ENCODE data around the gene TGFB3.

The TGFB3 gene

DNA sequence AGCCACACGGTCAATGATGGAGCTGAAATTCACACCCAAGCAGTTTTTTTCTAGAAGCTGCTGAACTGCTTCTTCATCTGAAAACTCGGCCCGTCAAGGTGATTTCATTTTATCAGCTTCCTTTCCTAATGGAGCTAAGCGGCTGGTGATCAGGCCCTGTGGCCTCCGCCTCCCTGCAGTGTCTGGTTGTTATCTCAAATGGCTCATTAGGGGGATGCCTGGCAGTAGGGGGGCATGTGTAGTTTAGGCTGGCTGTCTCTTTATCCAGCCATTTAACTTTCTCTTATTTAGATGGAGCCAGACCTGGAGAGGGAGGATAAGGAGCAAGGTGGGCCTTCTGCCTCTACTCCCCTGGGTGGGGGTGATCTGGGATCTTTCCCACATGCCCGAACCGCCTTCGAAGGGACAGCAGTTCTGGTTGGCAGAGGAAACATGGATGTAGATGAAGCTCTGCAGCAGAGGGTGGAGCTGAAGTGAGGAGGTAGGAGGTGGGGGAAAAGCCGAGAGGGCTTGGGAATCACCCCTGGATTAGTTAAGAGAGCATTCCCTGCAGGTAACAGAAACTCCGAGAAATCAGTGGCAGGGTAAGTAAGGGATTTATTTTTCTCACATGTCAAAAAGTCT, 64.4 kb downstream of the TGFB3 start:
- TF ChIP-seq, protein P1, sequence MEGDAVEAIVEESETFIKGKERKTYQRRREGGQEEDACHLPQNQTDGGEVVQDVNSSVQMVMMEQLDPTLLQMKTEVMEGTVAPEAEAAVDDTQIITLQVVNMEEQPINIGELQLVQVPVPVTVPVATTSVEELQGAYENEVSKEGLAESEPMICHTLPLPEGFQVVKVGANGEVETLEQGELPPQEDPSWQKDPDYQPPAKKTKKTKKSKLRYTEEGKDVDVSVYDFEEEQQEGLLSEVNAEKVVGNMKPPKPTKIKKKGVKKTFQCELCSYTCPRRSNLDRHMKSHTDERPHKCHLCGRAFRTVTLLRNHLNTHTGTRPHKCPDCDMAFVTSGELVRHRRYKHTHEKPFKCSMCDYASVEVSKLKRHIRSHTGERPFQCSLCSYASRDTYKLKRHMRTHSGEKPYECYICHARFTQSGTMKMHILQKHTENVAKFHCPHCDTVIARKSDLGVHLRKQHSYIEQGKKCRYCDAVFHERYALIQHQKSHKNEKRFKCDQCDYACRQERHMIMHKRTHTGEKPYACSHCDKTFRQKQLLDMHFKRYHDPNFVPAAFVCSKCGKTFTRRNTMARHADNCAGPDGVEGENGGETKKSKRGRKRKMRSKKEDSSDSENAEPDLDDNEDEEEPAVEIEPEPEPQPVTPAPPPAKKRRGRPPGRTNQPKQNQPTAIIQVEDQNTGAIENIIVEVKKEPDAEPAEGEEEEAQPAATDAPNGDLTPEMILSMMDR (IDR thresholded peaks at IDR 0.05; ENCODE audit: low read depth, low read length), result no peak

DNA sequence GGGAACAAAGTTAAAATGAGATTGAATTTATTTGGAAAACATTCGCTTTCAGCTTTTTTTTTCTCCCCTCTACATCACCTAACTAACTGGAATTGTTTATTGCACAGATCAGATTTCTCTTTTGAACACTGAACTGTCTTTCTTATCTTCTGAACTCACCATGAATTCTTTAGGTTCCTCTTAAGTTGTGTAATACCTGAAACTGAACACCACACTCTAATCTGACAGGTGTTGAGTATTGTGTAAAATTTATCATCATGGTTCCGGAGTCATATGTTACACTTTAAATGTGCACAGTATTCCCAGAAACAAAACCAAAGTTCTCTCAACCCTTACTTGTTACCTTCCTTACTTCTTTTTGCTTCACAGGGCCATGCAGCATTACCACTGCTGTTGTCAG, 66.8 kb downstream of the TGFB3 start:
- TF ChIP-seq, protein P1 (IDR thresholded peaks at IDR 0.05; ENCODE audit: low read depth, low read length), result no peak

More for the DNA sequence above, 64.4 kb downstream of the TGFB3 start:
- H3K4me3 ChIP-seq (ENCODE audit: low read depth, low read length), result no peak overlapping the region

DNA sequence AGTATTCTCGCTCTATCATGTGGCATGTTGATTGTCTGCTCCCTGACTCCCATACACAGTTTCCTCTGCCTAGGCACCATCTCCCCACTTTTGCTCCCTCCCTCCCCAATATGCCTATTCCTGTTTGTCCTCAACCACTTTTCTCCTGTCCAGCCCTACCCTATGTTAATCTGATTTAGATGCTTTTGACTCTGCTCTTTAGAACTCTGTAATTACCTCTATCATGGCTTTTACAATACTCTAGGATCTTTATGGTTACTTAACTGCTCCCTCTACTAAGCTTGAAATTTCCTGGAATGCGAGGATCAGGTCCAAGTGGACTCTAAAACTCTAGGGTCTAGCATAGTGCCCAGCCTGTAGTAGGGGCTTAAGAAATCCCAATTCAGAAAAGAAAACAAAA, 68.6 kb downstream of the TGFB3 start:
- TF ChIP-seq, protein P1 (IDR thresholded peaks at IDR 0.05; ENCODE audit: low read depth, low read length), result no peak
- H3K4me3 ChIP-seq (ENCODE audit: low read depth, low read length), result no peak overlapping the region

More for the DNA sequence above, 66.8 kb downstream of the TGFB3 start:
- H3K4me3 ChIP-seq (ENCODE audit: low read depth, low read length), result no peak overlapping the region

DNA sequence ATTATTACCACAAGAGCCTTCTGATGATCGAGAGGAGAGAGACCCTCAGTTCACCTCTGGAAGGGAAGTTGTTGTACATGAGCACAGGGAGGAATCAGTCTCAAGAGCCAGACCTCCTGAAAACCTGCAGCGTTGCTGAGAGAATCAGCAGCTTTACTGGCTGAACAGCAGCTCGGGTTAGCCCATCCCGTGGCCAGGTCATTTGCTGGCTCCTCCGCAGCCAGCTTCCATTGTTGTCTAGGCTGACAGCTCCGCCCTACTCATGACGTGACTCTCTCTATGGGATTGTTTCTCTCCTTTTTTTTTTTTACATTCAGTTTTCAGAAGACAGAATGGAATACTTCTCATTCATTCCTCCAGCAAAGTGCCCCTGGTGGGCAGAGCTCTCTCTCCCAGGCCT, 69.9 kb downstream of the TGFB3 start:
- no peak overlapping the region for H3K4me3 ChIP-seq (ENCODE audit: low read depth, low read length)
- TF ChIP-seq, protein P1 (IDR thresholded peaks at IDR 0.05; ENCODE audit: low read depth, low read length), result no peak

DNA sequence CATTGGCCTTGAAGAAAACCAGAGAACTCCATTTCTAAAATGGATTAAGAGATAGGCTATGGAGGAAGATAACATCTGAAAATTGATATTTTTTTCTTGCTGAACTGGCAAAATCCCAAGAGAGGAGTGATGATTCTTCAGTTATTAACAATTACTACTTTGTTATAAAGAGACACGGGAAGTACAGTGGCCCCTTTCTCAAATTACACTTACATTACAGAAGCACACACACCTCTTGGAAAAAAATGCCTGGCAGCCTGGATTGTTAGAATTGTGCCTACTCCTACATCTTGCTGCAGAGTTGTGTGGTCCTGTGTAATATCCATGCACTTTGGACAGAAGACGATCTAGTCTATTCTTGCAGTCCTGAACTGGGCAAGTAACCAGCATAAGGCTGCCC, 71.7 kb downstream of the TGFB3 start:
- TF ChIP-seq, protein P1 (IDR thresholded peaks at IDR 0.05; ENCODE audit: low read depth, low read length), result no peak
- H3K4me3 ChIP-seq (ENCODE audit: low read depth, low read length), result no peak overlapping the region

DNA sequence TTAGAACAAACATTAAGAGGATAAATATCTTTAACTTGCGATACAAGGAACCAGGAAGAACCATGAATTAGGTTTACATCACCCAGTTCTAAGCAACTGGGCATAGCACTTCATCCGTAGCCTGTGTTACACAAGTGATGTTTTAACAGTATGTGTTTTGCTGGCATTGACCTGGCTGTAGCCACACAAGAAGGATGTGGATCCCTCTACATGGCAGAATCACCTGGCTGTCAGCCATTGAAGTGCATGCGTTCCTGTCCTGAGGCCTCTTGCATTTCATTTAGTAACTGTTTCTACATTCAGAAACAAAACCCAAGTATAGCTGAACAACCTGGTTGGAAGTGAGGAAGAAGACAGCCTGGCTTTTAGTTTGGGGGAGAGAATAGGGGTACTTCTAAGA, 72.2 kb downstream of the TGFB3 start:
- no peak overlapping the region for H3K4me3 ChIP-seq (ENCODE audit: low read depth, low read length)
- TF ChIP-seq, protein P1 (IDR thresholded peaks at IDR 0.05; ENCODE audit: low read depth, low read length), result no peak
